ENCODE results near the gene UBAC2.
"Not testable (repeated sequence)": the region's sequence is repeated elsewhere in the genome, so short reads cannot be mapped to it uniquely, and the experiment has no call there.

UBAC2 gene

GRCh38 chr13:99393391-99393790, 192.7 kb downstream of the UBAC2 start:
- not testable (repeated sequence) for ATAC-seq, H3K27me3 Mint-ChIP-seq, H3K9me3 Mint-ChIP-seq, H3K36me3 Mint-ChIP-seq, H3K4me3 Mint-ChIP-seq
- H3K27ac Mint-ChIP-seq, result peak overlapping the region; percentile 57
- H3K4me1 Mint-ChIP-seq, result peaks cover 34% of the 10 kb centered on the region

- Mint-ChIP-seq H3K27me3 (no peaks in the 10 kb centered on the region), H3K27ac (peak overlapping the region; percentile 57), H3K4me1 (peaks cover 31% of the 10 kb centered on the region), H3K36me3 (no peaks in the 10 kb centered on the region), H3K9me3 (no peaks in the 10 kb centered on the region), H3K4me3 (peak overlapping the region; percentile 19)
- no peak for ATAC-seq
Measured at GRCh38 chr13:99393791-99394735, 193.4 kb downstream of the UBAC2 start.

- peak overlapping the region; percentile 57 for H3K27ac Mint-ChIP-seq
- no peak overlapping the region for H3K4me3 Mint-ChIP-seq
- ATAC-seq, result no peak
- no peaks in the 10 kb centered on the region for H3K9me3 Mint-ChIP-seq
- no peaks in the 10 kb centered on the region for H3K27me3 Mint-ChIP-seq
- H3K4me1 Mint-ChIP-seq, result peaks cover 20% of the 10 kb centered on the region
- H3K36me3 Mint-ChIP-seq, result no peaks in the 10 kb centered on the region
Measured at GRCh38 chr13:99395436-99395835, 194.8 kb downstream of the UBAC2 start.

GRCh38 chr13:99396446-99396845, 195.8 kb downstream of the UBAC2 start:
- H3K36me3 Mint-ChIP-seq, result no peaks in the 10 kb centered on the region
- peak overlapping the region; percentile 71 for H3K27ac Mint-ChIP-seq
- no peak overlapping the region for H3K4me3 Mint-ChIP-seq
- H3K27me3 Mint-ChIP-seq, result no peaks in the 10 kb centered on the region
- peaks cover 15% of the 10 kb centered on the region for H3K4me1 Mint-ChIP-seq
- no peaks in the 10 kb centered on the region for H3K9me3 Mint-ChIP-seq
- no peak for ATAC-seq

- no peak overlapping the region for H3K4me3 Mint-ChIP-seq
- no peak for ATAC-seq
- H3K27ac Mint-ChIP-seq, result no peak overlapping the region
- peaks cover 15% of the 10 kb centered on the region for H3K4me1 Mint-ChIP-seq
- no peaks in the 10 kb centered on the region for H3K9me3 Mint-ChIP-seq
- H3K27me3 Mint-ChIP-seq, result no peaks in the 10 kb centered on the region
- no peaks in the 10 kb centered on the region for H3K36me3 Mint-ChIP-seq
Measured at GRCh38 chr13:99398071-99398470, 197.4 kb downstream of the UBAC2 start.

GRCh38 chr13:99398916-99399622, 198.4 kb downstream of the UBAC2 start:
- Mint-ChIP-seq H3K4me1 (peaks cover 14% of the 10 kb centered on the region), H3K4me3 (no peak overlapping the region), H3K9me3 (no peaks in the 10 kb centered on the region), H3K27ac (peak overlapping the region; percentile 35), H3K27me3 (no peaks in the 10 kb centered on the region), H3K36me3 (no peaks in the 10 kb centered on the region)
- no peak for ATAC-seq

- peak overlapping the region; percentile 35 for H3K27ac Mint-ChIP-seq
- no peak overlapping the region for H3K4me3 Mint-ChIP-seq
- H3K9me3 Mint-ChIP-seq, result no peaks in the 10 kb centered on the region
- H3K36me3 Mint-ChIP-seq, result no peaks in the 10 kb centered on the region
- no peaks in the 10 kb centered on the region for H3K27me3 Mint-ChIP-seq
- ATAC-seq, result no peak
- peaks cover 9% of the 10 kb centered on the region for H3K4me1 Mint-ChIP-seq
Measured at GRCh38 chr13:99399623-99399974, 198.9 kb downstream of the UBAC2 start.

- ATAC-seq, result no peak
- Mint-ChIP-seq H3K27me3 (no peaks in the 10 kb centered on the region), H3K9me3 (no peaks in the 10 kb centered on the region), H3K27ac (no peak overlapping the region), H3K4me3 (no peak overlapping the region), H3K36me3 (no peaks in the 10 kb centered on the region), H3K4me1 (peaks cover 23% of the 10 kb centered on the region)
Measured at GRCh38 chr13:99403458-99403971, 202.9 kb downstream of the UBAC2 start.

- Mint-ChIP-seq H3K36me3 (no peaks in the 10 kb centered on the region), H3K27me3 (no peaks in the 10 kb centered on the region), H3K4me1 (peaks cover 23% of the 10 kb centered on the region), H3K27ac (no peak overlapping the region), H3K9me3 (no peaks in the 10 kb centered on the region), H3K4me3 (no peak overlapping the region)
- no peak for ATAC-seq
Measured at GRCh38 chr13:99404005-99404755, 203.5 kb downstream of the UBAC2 start.

- no peak overlapping the region for H3K4me3 Mint-ChIP-seq
- peak overlapping the region; percentile 22 for H3K27ac Mint-ChIP-seq
- H3K27me3 Mint-ChIP-seq, result no peaks in the 10 kb centered on the region
- ATAC-seq, result no peak
- peaks cover 32% of the 10 kb centered on the region for H3K4me1 Mint-ChIP-seq
- no peaks in the 10 kb centered on the region for H3K36me3 Mint-ChIP-seq
- no peaks in the 10 kb centered on the region for H3K9me3 Mint-ChIP-seq
Measured at GRCh38 chr13:99405966-99406365, 205.3 kb downstream of the UBAC2 start.

- no peaks in the 10 kb centered on the region for H3K36me3 Mint-ChIP-seq
- no peaks in the 10 kb centered on the region for H3K27me3 Mint-ChIP-seq
- H3K27ac Mint-ChIP-seq, result peak overlapping the region; percentile 57
- peaks cover 34% of the 10 kb centered on the region for H3K4me1 Mint-ChIP-seq
- no peak for ATAC-seq
- peak overlapping the region; percentile 19 for H3K4me3 Mint-ChIP-seq
- H3K9me3 Mint-ChIP-seq, result no peaks in the 10 kb centered on the region
Measured at GRCh38 chr13:99406799-99407201, 206.1 kb downstream of the UBAC2 start.

- ATAC-seq, result no peak
- H3K27me3 Mint-ChIP-seq, result no peaks in the 10 kb centered on the region
- H3K4me3 Mint-ChIP-seq, result no peak overlapping the region
- H3K4me1 Mint-ChIP-seq, result peaks cover 34% of the 10 kb centered on the region
- H3K9me3 Mint-ChIP-seq, result peaks cover 3% of the 10 kb centered on the region
- no peak overlapping the region for H3K27ac Mint-ChIP-seq
- no peaks in the 10 kb centered on the region for H3K36me3 Mint-ChIP-seq
Measured at GRCh38 chr13:99407906-99408702, 207.4 kb downstream of the UBAC2 start.

GRCh38 chr13:99408703-99409000, 208.0 kb downstream of the UBAC2 start:
- no peak overlapping the region for H3K27ac Mint-ChIP-seq

GRCh38 chr13:99409461-99410083, 208.9 kb downstream of the UBAC2 start:
- not testable (repeated sequence) for H3K9me3 Mint-ChIP-seq, H3K4me3 Mint-ChIP-seq, H3K27me3 Mint-ChIP-seq, ATAC-seq, H3K36me3 Mint-ChIP-seq
- H3K4me1 Mint-ChIP-seq, result peaks cover 29% of the 10 kb centered on the region
- peak overlapping the region; percentile 49 for H3K27ac Mint-ChIP-seq

More at GRCh38 chr13:99408703-99409000, 208.0 kb downstream of the UBAC2 start:
- Mint-ChIP-seq H3K4me3 (no peak overlapping the region), H3K4me1 (peaks cover 32% of the 10 kb centered on the region), H3K27me3 (no peaks in the 10 kb centered on the region), H3K9me3 (peaks cover 3% of the 10 kb centered on the region), H3K36me3 (no peaks in the 10 kb centered on the region)
- ATAC-seq, result no peak
